Adipocyte (in vitro differentiated cells): ENCODE measurements around the gene DACH2.
A peak's percentile ranks its signal among the peaks of the same experiment; 100 is the strongest.

ENCODE experiments used
- DNase-seq: peaks from one replicate; pipeline ENCODE4 v3.0.0-alpha.2; 2015; ENCODE audit warnings: low read depth
- H3K27me3 ChIP-seq: replicated peaks from 2 replicates; pipeline ENCODE4 v1.7.0; 2013; ENCODE audit warnings: mild to moderate bottlenecking, low read length, moderate library complexity; ENCODE audit not compliant: control insufficient read depth, insufficient read depth
- H3K36me3 ChIP-seq: 2 replicates; pipeline ENCODE4 v1.7.0; 2013; ENCODE audit warnings: low read length, mild to moderate bottlenecking, moderate library complexity; ENCODE audit not compliant: control insufficient read depth, insufficient read depth, severe bottlenecking
- H3K4me1 ChIP-seq: 2 replicates; pipeline ENCODE4 v1.7.0; 2013; ENCODE audit warnings: mild to moderate bottlenecking, low read length, moderate library complexity; ENCODE audit not compliant: control insufficient read depth, insufficient read depth
- H3K4me3 ChIP-seq: 2 replicates; pipeline ENCODE4 v1.7.0; 2013; ENCODE audit warnings: mild to moderate bottlenecking, low read length, moderate library complexity
- H3K9ac ChIP-seq: 2 replicates; pipeline ENCODE4 v1.7.0; 2013; ENCODE audit warnings: mild to moderate bottlenecking, low read length, moderate library complexity
- H3K9me3 ChIP-seq: 2 replicates; pipeline ENCODE4 v1.7.0; 2013; ENCODE audit warnings: mild to moderate bottlenecking, low read length, moderate library complexity; ENCODE audit not compliant: control insufficient read depth

The DACH2 gene

DNA sequence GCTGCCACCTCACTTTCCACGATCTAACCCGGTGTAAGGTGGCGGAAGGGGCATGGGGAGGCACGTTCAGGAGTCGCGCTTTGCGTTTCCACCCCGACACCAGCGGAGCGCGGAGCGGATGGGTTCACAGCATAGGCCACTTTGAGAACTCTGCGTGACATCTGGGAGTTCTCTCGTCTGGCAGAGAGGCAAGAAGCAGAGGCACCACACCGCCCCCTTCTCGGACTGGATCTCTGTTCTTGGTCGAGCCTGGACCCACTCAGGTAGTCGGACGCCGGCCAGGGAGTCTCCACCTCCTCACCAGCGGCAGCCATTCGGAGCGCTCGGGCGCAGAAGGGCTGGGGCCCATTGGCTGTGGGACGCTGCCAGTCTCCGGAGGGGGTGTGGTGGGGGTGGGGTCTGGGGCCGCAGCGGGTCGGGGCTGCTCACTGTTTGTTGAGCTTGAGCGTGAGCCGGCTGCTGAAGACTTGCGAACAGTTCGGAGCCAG, at the start of gene DACH2:
DACH2 (plus strand) TSS at position 428 of the 488 bp plus-strand sequence.
- peak; percentile 66 for DNase-seq
- no peak within 1 kb of the TSS for H3K9ac ChIP-seq
- no peaks in the 10 kb centered on the region for H3K36me3 ChIP-seq
- H3K27me3 ChIP-seq = peaks cover 48% of the 10 kb centered on the region
- H3K4me1 ChIP-seq = no peaks in the 10 kb centered on the region
- H3K9me3 ChIP-seq = peaks cover 17% of the 10 kb centered on the region
- peak within 1 kb of the TSS; percentile 78 for H3K4me3 ChIP-seq

DNA sequence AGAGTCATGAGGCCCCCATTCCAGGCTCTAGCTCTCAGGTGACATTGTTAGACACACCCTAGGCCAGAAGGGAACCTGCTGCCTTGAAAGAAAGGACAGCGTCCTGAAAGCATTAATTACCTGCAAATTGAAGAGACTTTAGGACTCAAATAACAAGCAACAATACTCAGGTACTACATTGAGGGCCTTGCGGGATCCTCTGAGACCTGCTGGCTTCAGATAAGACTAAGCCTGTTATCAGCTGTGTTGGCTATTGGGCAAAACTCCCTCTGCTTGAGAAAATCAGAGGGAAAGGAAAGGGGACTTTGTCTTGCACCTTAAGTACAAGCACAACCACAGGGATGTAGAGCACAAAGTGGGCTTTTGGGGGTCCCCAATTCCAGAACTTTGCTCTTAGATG, 45.9 kb upstream of the DACH2 start:
- no peaks in the 10 kb centered on the region for H3K36me3 ChIP-seq
- H3K9me3 ChIP-seq = no peaks in the 10 kb centered on the region
- H3K27me3 ChIP-seq = peaks cover 8% of the 10 kb centered on the region

DNA sequence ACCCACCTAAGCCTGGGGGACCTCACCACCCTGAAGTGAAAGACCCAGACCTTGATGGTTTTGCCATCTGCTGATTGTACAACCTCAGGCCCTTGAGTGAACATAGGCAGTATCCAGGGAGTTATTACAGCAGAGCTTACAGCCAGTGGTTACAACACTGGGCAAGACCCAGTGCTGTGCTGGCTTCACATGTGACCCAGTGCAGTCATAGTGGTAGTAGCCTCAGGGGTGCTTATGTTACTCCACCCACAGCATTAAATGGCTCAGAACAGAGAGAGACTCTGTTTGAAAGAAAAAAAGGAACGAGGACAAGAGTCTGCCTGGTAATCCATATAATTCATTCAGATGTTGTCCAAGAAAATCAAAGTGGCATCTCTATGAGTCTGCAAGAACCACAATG, 45.2 kb upstream of the DACH2 start:
- DNase-seq = no peak
- Histone ChIP-seq H3K27me3 (peaks cover 8% of the 10 kb centered on the region), H3K9me3 (no peaks in the 10 kb centered on the region), H3K4me1 (no peaks in the 10 kb centered on the region), H3K9ac (no peak overlapping the region), H3K36me3 (no peaks in the 10 kb centered on the region), H3K4me3 (no peak overlapping the region)

More for the DNA sequence above, 45.9 kb upstream of the DACH2 start:
- H3K4me3 ChIP-seq = no peak overlapping the region
- H3K9ac ChIP-seq = no peak overlapping the region
- no peaks in the 10 kb centered on the region for H3K4me1 ChIP-seq
- no peak for DNase-seq

DNA sequence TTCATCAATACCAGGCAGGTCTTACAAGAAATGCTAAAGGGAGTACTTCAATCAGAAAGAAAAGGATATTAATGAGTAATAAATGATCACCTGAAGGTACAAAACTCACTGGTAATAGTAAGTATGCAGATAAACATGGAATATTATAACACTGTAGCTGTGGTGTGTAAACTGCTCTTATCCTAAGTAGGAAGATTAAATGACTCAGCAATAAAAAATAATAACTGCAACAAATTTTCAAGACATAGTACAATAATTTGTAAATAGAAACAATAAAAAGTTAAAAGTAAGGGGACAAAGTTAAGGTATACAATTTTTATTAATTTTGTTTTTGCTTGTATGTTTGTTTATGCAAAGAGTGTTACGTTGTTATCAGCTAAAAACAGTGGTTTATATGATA, 43.7 kb upstream of the DACH2 start:
- no peak overlapping the region for H3K4me3 ChIP-seq
- peaks cover 8% of the 10 kb centered on the region for H3K27me3 ChIP-seq
- H3K36me3 ChIP-seq = no peaks in the 10 kb centered on the region
- no peaks in the 10 kb centered on the region for H3K9me3 ChIP-seq
- no peaks in the 10 kb centered on the region for H3K4me1 ChIP-seq
- H3K9ac ChIP-seq = no peak overlapping the region
- DNase-seq = no peak

DNA sequence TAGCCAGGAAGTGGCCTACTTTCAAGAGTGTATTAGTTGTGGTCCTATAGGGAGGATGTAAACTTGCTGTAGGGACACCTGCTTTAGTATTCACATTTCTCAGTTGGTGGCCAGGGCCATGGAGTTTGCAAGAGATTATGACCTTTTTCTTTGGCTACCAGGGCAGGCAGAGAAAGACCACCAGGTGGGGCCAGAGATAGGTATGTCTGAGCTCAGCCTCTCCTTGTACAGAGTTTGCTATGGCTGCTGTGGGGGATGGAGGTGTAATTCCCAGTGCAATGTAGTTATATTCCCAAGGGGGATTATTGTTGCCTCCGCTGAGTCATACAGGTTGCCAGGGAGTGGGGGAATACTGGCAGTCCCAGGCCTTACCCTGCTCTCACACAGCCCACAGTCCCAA, 26.3 kb upstream of the DACH2 start:
- peaks cover 36% of the 10 kb centered on the region for H3K9me3 ChIP-seq
- H3K4me1 ChIP-seq = no peaks in the 10 kb centered on the region
- H3K9ac ChIP-seq = no peak overlapping the region
- H3K27me3 ChIP-seq = peaks cover 5% of the 10 kb centered on the region
- H3K36me3 ChIP-seq = no peaks in the 10 kb centered on the region
- DNase-seq = no peak
- H3K4me3 ChIP-seq = no peak overlapping the region

DNA sequence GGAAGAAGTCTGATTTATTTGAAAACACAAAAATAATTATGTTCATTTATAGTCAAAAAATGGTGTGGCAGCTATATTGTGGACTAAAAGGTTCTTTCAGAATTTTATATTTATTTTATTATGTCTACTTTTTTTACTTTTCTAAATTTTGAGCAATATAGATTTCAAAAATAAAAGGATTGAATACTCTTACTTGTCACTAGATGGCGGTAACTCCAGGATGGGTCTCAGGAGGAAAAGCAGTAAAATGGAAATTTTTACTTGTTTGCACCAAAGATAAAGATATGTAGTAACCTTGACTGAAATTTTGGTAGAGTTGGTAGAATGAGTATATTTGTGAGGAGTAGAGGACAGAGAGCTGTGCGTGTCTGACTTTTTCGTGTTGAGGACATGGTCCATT, 14.5 kb upstream of the DACH2 start:
- DNase-seq = peak; percentile 67
- H3K36me3 ChIP-seq = no peaks in the 10 kb centered on the region

DNA sequence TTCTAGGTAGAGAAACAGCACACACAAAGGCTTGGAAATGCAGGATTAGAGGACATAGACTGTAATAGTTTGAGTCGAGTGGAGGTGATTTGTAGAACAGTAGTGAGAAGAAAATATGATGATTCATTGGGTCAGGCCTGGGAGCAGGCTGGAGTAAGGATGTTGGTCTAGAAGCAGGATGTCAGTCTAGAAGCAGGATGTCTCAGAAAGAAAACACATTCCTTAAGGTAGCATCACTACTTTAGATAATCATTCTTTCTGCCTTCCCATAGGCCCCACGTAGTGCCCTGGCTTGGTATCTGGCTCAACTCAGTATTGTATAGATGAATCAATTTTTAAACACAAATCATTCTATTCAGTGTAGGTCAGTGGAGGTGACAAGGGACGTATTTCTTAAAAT, 11.2 kb upstream of the DACH2 start:
- Histone ChIP-seq H3K36me3 (no peaks in the 10 kb centered on the region), H3K27me3 (peaks cover 20% of the 10 kb centered on the region), H3K9me3 (no peaks in the 10 kb centered on the region), H3K9ac (no peak overlapping the region), H3K4me3 (no peak overlapping the region), H3K4me1 (no peaks in the 10 kb centered on the region)
- DNase-seq = no peak

More for the DNA sequence above, 14.5 kb upstream of the DACH2 start:
- H3K4me3 ChIP-seq = no peak overlapping the region
- H3K9me3 ChIP-seq = no peaks in the 10 kb centered on the region
- H3K9ac ChIP-seq = no peak overlapping the region
- H3K27me3 ChIP-seq = peaks cover 7% of the 10 kb centered on the region
- H3K4me1 ChIP-seq = no peaks in the 10 kb centered on the region

DNA sequence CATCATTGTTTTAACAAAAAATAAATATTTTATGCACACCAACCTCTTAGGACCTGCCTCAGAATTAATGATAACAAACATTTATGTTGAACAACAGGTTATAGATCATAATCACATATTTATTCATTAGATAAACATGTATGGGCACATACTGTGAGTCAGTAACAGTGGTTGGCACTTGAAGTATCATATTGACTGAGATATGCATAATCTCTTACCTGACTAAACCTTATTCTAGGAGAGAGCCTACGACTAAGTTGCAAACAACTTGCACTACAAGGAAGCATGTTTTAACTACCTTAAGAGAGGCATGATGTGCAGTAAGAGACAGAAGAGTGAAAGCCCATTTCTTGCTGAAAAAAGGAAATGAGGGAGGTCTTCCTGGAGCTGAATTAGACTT, 6.5 kb upstream of the DACH2 start:
- no peak for DNase-seq
- H3K4me1 ChIP-seq = no peaks in the 10 kb centered on the region
- no peak overlapping the region for H3K4me3 ChIP-seq
- peaks cover 42% of the 10 kb centered on the region for H3K27me3 ChIP-seq
- no peaks in the 10 kb centered on the region for H3K36me3 ChIP-seq
- H3K9ac ChIP-seq = no peak overlapping the region
- H3K9me3 ChIP-seq = peaks cover 7% of the 10 kb centered on the region

DNA sequence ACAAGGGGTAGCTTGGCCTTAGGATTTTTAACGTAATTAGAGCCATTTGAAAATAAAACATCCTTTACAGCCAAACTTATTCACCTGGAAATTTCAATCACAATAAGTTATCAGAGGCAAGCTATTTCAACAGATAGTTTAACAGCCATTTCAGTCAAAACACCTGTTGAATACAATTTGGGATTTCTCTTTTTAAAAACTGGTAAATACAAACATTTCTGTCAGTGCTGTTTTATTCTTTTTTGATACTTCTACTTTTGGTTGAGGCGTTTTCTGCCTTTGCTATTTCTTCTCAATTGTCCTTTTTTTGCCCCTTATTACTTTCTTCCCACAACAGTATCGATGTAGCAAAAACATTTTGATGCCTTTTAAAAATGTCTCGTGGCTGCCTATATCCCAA, 2.1 kb upstream of the DACH2 start:
- peaks cover 58% of the 10 kb centered on the region for H3K27me3 ChIP-seq
- H3K4me3 ChIP-seq = no peak overlapping the region
- DNase-seq = no peak
- peaks cover 16% of the 10 kb centered on the region for H3K9me3 ChIP-seq
- H3K4me1 ChIP-seq = no peaks in the 10 kb centered on the region
- no peak overlapping the region for H3K9ac ChIP-seq
- H3K36me3 ChIP-seq = no peaks in the 10 kb centered on the region

DNA sequence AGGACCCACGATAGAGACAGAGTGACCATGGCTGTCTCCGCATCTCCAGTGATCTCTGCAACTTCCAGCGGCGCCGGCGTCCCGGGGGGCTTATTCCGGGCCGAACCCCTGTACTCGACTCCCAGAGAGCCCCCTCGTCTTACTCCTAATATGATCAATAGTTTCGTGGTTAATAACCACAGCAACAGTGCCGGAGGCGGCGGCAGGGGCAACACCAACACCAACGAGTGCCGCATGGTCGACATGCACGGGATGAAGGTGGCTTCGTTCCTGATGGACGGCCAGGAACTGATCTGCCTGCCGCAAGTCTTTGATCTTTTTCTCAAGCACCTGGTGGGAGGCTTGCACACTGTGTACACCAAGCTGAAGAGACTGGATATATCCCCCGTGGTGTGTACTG, 343 bp downstream of the DACH2 start:
- peak overlapping the region; percentile 52 for H3K4me3 ChIP-seq
- H3K27me3 ChIP-seq = peaks cover 43% of the 10 kb centered on the region
- no peak overlapping the region for H3K9ac ChIP-seq
- H3K4me1 ChIP-seq = no peaks in the 10 kb centered on the region
- DNase-seq = no peak
- H3K9me3 ChIP-seq = peaks cover 12% of the 10 kb centered on the region
- no peaks in the 10 kb centered on the region for H3K36me3 ChIP-seq

DNA sequence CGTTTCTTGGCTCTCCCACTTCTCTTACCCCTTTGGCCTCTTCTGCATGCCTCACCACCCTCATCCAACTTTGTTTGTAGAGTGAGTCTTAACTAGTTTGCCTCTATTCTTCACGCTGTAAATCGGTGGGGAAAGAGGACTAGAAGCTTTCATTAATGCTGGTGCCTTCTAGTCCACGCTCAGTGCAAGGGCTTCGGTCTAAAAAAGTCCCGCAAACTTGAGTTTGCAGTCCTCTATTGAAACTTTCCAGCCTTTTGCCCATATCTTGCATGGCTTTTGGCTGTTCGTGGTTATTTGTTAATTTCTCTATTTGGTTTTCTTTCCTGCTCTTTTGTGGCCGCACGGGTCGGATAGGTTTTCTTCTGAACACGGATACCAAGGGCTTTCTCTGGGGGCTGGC, 868 bp downstream of the DACH2 start:
- Histone ChIP-seq H3K9me3 (peaks cover 12% of the 10 kb centered on the region), H3K4me3 (no peak overlapping the region), H3K4me1 (no peaks in the 10 kb centered on the region), H3K9ac (no peak overlapping the region), H3K36me3 (no peaks in the 10 kb centered on the region), H3K27me3 (peaks cover 44% of the 10 kb centered on the region)
- no peak for DNase-seq

DNA sequence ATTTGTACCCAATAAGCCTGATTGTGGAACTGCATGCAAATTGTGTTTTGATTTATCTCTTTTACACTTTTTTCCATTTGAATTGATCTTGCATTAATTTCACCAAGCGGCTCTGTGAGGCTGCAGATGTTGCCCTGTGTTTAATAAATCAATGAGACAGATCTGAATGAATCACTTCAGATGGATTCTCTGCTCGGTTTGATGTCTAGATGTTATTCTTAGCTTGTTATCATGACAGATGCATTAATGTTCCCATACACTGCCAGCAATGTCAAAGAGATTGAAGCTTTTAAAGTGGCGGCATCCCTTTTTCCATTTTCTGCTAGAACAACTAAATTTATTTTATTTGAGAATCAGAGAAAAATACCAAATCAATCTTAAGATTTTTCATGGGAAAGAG, 6.3 kb downstream of the DACH2 start:
- Histone ChIP-seq H3K36me3 (no peaks in the 10 kb centered on the region), H3K9ac (no peak overlapping the region), H3K9me3 (peaks cover 10% of the 10 kb centered on the region), H3K4me3 (no peak overlapping the region), H3K27me3 (peaks cover 14% of the 10 kb centered on the region), H3K4me1 (no peaks in the 10 kb centered on the region)
- DNase-seq = no peak
